Progenitor cell of endocrine pancreas (in vitro differentiated cells): ENCODE results near the gene DCAF15. TPM values are rescaled to one million over a fixed set of nuclear protein-coding genes. Genes with fewer than 3 reads are reported as not detected.

Experiments
- DNase-seq: peaks from one replicate; pipeline ENCODE4 v3.0.0; 2021; ENCODE audit warnings: low spot score; ENCODE audit not compliant: unreplicated experiment
- H3K27ac Mint-ChIP-seq: 2 replicates; pipeline ENCODE4 v1.8.0; 2021; ENCODE audit warnings: mild to moderate bottlenecking, moderate library complexity, mixed read lengths
- H3K27me3 Mint-ChIP-seq: 2 replicates; pipeline ENCODE4 v1.8.0; 2021; ENCODE audit warnings: mixed read lengths
- H3K36me3 Mint-ChIP-seq: 2 replicates; pipeline ENCODE4 v1.8.0; 2022; ENCODE audit warnings: mixed read lengths; ENCODE audit not compliant: insufficient read depth
- H3K4me1 Mint-ChIP-seq: 2 replicates; pipeline ENCODE4 v1.8.0; 2021; ENCODE audit warnings: low read depth, mixed read lengths
- H3K4me3 Mint-ChIP-seq: 2 replicates; pipeline ENCODE4 v1.8.0; 2021; ENCODE audit warnings: low read depth, mild to moderate bottlenecking, moderate library complexity, mixed read lengths
- H3K9me3 Mint-ChIP-seq: 2 replicates; pipeline ENCODE4 v1.8.0; 2021; ENCODE audit warnings: low read depth, mixed read lengths
- total RNA-seq: library from RNA; stranded (reverse); gene quantifications from 2 replicates; pipeline ENCODE4 v1.2.1, GENCODE V29; 2021
- TF ChIP-seq, protein P1 (sequence below): fragments of 200-600 bp; sonication (generic); IDR thresholded peaks from one replicate; pipeline ENCODE4 v1.5.0; 2021; ENCODE audit warnings: antibody characterized with exemption, mild to moderate bottlenecking; ENCODE audit not compliant: unreplicated experiment

DCAF15 gene
- total RNA-seq, 1 donor from 2014 or later: 65.5 TPM

DNA sequence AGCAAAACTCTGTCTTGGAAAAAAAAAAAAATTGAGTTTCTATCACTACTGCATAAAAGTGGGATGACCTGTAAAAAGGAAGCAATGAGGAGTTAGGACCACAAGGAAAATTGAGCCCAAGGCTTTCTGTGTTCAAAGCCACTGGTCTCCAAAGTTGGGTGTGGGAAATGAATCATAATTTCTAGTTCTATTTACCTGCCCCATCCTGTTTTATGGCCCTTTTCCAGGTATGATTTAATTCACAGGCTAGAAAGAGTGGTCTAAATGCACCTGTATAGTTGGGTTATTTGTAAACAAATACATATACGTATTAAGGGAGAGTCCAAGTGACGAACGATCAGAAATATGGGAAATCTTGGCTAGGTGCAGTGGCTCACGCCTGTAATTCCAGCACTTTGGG, 5.9 kb upstream of the DCAF15 start:
- no peak for DNase-seq
- Mint-ChIP-seq H3K27ac (no peak overlapping the region), H3K36me3 (no peaks in the 10 kb centered on the region), H3K27me3 (no peaks in the 10 kb centered on the region), H3K4me3 (no peak overlapping the region), H3K4me1 (no peaks in the 10 kb centered on the region), H3K9me3 (no peaks in the 10 kb centered on the region)
- TF ChIP-seq, protein P1, sequence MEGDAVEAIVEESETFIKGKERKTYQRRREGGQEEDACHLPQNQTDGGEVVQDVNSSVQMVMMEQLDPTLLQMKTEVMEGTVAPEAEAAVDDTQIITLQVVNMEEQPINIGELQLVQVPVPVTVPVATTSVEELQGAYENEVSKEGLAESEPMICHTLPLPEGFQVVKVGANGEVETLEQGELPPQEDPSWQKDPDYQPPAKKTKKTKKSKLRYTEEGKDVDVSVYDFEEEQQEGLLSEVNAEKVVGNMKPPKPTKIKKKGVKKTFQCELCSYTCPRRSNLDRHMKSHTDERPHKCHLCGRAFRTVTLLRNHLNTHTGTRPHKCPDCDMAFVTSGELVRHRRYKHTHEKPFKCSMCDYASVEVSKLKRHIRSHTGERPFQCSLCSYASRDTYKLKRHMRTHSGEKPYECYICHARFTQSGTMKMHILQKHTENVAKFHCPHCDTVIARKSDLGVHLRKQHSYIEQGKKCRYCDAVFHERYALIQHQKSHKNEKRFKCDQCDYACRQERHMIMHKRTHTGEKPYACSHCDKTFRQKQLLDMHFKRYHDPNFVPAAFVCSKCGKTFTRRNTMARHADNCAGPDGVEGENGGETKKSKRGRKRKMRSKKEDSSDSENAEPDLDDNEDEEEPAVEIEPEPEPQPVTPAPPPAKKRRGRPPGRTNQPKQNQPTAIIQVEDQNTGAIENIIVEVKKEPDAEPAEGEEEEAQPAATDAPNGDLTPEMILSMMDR: no peak

DNA sequence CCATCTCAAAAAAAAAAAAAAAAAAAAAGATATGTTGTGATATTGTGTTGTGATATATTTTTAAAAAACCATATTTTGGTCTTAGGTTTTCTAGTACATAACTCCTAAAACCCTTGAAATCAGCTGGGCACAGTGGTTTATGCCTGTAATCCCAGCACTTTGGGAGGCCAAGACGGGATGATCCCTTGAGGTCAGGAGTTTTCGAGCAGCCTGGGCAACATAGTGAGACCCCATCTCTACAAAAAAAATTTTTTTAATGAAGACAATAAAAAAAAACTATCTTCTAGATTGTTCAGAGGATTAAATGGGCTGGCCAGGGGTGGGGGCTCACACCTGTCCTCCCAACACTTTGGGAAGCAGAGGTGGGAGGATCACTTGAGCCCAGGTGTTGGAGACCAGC, 1.3 kb upstream of the DCAF15 start:
- no peaks in the 10 kb centered on the region for H3K27me3 Mint-ChIP-seq
- peaks cover 5% of the 10 kb centered on the region for H3K4me1 Mint-ChIP-seq
- H3K4me3 Mint-ChIP-seq: no peak overlapping the region
- H3K27ac Mint-ChIP-seq: no peak overlapping the region
- DNase-seq: no peak
- H3K36me3 Mint-ChIP-seq: no peaks in the 10 kb centered on the region
- TF ChIP-seq, protein P1: no peak
- no peaks in the 10 kb centered on the region for H3K9me3 Mint-ChIP-seq

DNA sequence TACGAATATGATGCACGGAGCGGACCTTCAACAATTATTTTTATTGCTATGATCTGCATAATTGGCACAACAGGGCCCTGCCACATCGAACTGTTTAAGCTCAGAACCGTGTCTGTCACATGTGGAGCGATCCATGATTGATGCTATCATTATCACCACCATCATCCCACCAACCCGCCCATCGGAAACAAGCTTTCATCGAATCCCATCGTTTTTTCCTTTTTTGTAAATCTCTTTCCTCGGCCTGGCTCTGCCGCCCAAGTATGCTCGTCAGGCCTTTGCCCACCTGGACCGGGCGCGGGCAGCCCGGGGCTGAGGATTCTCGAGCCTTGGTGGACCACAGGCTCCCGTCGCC, 533 bp upstream of the DCAF15 start:
- Mint-ChIP-seq H3K4me1 (peaks cover 5% of the 10 kb centered on the region), H3K27ac (peak overlapping the region; percentile 88), H3K4me3 (peak overlapping the region; percentile 86), H3K36me3 (no peaks in the 10 kb centered on the region), H3K27me3 (no peaks in the 10 kb centered on the region), H3K9me3 (no peaks in the 10 kb centered on the region)
- TF ChIP-seq, protein P1: no peak
- no peak for DNase-seq

DNA sequence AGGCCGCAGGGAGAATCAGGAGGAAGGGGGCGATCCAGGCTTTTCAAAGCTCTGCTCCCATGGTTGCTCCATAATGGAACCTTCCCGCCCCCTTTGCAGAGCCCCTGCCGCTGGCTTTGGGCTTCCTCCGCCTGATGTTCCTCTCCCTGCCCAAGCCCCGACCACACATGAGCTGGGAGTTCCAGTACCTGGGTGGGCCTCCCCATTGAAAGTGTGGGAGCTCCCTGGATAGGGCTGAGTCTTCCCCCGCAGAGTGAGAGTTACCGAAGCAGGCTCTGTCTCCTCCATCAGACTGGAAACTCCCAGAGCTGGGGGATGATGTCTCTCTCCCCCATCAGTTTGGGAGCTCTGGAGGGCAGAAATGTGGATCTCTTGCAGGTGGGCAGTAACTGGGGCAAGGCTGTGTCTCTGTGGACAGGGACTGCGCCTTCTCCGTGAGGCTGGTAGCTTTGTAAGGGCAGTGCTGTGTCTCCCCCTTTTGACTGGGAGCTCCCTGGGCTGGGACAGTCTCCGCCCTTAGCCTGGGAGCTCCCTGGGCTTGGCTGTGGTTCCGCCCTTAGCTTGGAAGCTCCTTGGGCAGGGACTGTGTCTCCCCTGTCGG, 722 bp downstream of the DCAF15 start:
- no peaks in the 10 kb centered on the region for H3K36me3 Mint-ChIP-seq
- peak overlapping the region; percentile 86 for H3K4me3 Mint-ChIP-seq

DNA sequence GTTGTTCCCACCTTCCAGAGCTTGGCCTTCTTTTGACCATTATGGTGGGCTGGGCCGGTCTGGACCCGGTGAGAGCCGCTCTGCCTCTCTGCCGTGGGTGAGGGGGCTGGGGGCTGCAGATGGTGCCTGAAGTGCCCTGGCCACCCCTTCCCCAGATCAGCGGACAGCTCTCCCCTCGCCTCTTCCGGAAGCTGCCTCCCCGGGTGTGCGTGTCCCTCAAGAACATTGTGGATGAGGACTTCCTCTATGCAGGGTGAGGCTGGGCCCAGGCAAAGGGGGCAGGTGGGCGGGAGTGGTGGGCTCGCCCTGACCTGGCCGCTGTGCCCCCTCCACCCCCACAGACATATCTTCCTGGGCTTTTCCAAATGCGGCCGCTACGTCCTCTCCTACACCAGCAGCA, 1.9 kb downstream of the DCAF15 start:
- H3K27me3 Mint-ChIP-seq: no peaks in the 10 kb centered on the region
- H3K4me1 Mint-ChIP-seq: peaks cover 5% of the 10 kb centered on the region
- H3K27ac Mint-ChIP-seq: no peak overlapping the region
- no peak for DNase-seq
- H3K4me3 Mint-ChIP-seq: peak overlapping the region; percentile 58
- peaks cover 2% of the 10 kb centered on the region for H3K36me3 Mint-ChIP-seq
- TF ChIP-seq, protein P1: no peak
- no peaks in the 10 kb centered on the region for H3K9me3 Mint-ChIP-seq

More for the DNA sequence above, 722 bp downstream of the DCAF15 start:
- TF ChIP-seq, protein P1: no peak
- DNase-seq: no peak
- Mint-ChIP-seq H3K27ac (peak overlapping the region; percentile 81), H3K9me3 (no peaks in the 10 kb centered on the region), H3K4me1 (peaks cover 5% of the 10 kb centered on the region), H3K27me3 (no peaks in the 10 kb centered on the region)
